HUES6 (cell line): ENCODE results near the gene EGLN2.
A peak's percentile ranks its signal among the peaks of the same experiment; 100 is the strongest.

Source experiments
- H3K27ac ChIP-seq: 2 replicates; pipeline ENCODE4 v1.7.0; 2013; ENCODE audit warnings: low read depth, mild to moderate bottlenecking, low read length, inconsistent platforms
- H3K27me3 ChIP-seq: 2 replicates; pipeline ENCODE4 v1.6.1; 2013; ENCODE audit warnings: low read length; ENCODE audit not compliant: control insufficient read depth, insufficient read depth
- H3K36me3 ChIP-seq: 2 replicates; pipeline ENCODE4 v1.6.1; 2013; ENCODE audit warnings: low read length; ENCODE audit not compliant: control insufficient read depth, insufficient read depth
- H3K4me1 ChIP-seq: 2 replicates; pipeline ENCODE4 v1.6.1; 2013; ENCODE audit warnings: low read length; ENCODE audit not compliant: control insufficient read depth, insufficient read depth
- H3K4me3 ChIP-seq: 2 replicates; pipeline ENCODE4 v1.5.1; 2013; ENCODE audit warnings: low read depth, low read length
- H3K9ac ChIP-seq: one replicate; pipeline ENCODE4 v1.6.1; 2013; ENCODE audit warnings: mild to moderate bottlenecking, low read length
- H3K9me3 ChIP-seq: 2 replicates; pipeline ENCODE4 v1.6.1; 2013; ENCODE audit warnings: low read depth, low read length; ENCODE audit not compliant: control insufficient read depth, insufficient read depth

Gene EGLN2

DNA sequence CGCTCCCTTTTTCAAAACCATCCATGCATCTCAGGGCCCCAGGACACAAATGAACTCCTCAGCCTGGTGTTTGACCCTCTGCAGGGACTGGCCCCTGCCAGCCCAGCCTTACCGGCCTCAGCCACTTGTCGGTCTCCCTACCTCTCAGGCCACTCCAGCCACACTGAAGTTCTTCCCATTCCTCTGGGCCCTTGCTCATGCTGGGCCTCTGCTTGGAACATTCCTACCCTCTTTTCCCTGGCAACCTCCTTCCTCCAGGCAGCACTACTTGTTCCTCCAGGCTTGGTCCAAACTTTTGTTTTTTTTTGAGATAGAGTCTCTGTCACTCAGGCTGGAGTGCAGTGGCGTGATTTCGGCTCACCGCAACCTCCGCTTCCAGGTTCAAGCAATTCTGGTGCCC, 7.6 kb upstream of the EGLN2 start:
- Histone ChIP-seq H3K4me1 (no peaks in the 10 kb centered on the region), H3K27me3 (no peaks in the 10 kb centered on the region), H3K9me3 (no peaks in the 10 kb centered on the region), H3K9ac (no peak overlapping the region), H3K27ac (no peak overlapping the region), H3K36me3 (peaks cover 3% of the 10 kb centered on the region; the same call in 1 of the 2 replicates), H3K4me3 (no peak overlapping the region)

DNA sequence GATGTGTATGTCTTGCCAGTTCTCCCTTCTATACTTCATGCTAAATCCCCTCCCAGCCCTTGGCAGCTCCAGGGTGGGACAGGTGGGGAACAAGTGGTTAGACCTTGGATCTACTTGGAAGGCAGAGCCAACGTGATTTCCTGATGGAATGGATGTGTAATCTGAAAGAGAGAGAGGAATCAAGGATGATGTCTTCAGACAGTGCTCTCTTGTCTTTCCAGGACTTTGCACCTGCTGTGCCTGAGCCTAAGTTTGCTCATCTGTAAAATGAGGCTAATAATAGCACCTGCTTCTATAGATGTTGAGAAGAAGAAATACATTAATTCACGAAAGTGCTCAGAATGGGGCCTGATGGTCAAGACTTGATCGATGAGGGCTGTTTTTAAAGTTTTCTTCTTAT, 7.0 kb upstream of the EGLN2 start:
- no peak overlapping the region for H3K27ac ChIP-seq
- H3K9me3 ChIP-seq: no peaks in the 10 kb centered on the region
- H3K27me3 ChIP-seq: no peaks in the 10 kb centered on the region

DNA sequence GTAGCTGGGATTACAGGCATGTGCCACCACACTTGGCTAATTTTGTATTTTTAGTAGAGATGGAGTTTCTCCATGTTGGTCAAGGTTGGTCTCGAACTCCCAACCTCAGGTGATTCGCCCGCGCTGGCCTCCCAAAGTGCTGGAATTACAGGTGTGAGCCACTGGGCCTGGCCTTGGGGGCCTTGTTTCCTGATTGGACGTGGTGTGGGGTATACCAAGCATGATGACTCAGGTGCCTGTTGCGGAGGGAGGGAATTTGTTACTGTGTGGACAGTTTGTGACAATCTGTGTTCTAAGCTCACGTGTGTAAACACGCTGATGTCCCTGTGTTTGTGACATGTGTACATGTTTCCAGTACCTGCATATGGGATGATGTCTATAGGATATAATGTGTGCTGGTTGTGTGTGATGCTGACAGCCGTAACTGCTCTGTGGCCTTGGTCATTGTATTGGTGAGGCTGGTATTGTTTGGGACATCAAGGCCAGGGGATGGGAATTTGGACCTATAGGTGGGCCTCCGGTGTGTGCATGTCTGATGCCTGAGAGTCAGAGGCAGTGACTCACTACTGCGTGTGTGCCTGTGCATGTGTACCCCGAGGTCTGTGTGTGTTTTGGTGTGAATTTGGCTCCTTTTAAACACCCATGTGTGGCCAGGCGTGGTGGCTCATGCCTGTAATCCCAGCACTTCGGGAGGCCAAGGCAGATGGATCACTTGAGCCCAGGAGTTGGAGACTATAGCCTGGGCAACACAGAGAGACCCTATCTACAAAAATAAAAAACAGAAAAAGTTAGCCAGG, 1.6 kb upstream of the EGLN2 start:
- peaks cover 25% of the 10 kb centered on the region for H3K4me1 ChIP-seq
- H3K9me3 ChIP-seq: no peaks in the 10 kb centered on the region
- no peak overlapping the region for H3K27ac ChIP-seq
- peaks cover 19% of the 10 kb centered on the region for H3K36me3 ChIP-seq
- H3K9ac ChIP-seq: no peak overlapping the region
- H3K4me3 ChIP-seq: no peak overlapping the region
- H3K27me3 ChIP-seq: no peaks in the 10 kb centered on the region

More for the DNA sequence above, 7.0 kb upstream of the EGLN2 start:
- H3K9ac ChIP-seq: no peak overlapping the region
- H3K4me3 ChIP-seq: no peak overlapping the region
- H3K36me3 ChIP-seq: peaks cover 3% of the 10 kb centered on the region; the same call in 1 of the 2 replicates
- H3K4me1 ChIP-seq: no peaks in the 10 kb centered on the region

DNA sequence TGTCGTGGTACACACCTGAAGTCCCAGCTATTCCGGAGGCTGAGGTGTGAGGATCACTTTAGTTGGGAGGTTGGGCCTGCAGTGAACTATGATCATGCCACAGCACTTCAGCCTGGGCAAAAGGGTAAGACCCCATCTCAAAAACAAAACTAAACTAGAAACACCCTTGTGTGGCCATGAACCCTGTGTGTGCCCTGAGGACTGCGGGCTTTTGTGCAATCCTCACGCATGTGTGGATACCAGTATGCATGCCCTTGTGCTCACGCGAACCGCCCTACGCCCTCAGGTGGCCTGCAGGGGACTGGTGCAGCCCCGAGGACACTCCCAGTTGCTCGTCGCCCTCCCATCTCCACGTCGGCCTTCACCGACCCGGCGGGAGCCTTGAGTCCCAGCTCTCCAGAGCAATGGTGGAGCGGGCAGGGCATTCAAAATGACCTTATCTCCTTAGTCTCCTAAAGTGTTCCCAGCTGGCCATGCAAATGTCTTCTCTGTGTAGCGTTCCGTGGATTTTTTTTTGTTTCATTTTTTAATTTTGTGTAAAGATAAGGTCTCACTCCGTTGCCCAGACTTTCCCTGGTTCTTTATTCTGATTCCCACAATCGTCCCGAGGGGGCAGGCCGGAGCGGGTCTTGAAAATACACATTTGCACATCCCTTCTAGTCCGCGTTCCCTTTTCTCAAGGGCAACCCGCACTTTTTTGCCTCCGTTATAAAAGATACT, 868 bp upstream of the EGLN2 start:
- peaks cover 25% of the 10 kb centered on the region for H3K36me3 ChIP-seq
- H3K27me3 ChIP-seq: no peaks in the 10 kb centered on the region
- H3K4me1 ChIP-seq: peaks cover 32% of the 10 kb centered on the region
- peak overlapping the region; percentile 54 for H3K27ac ChIP-seq
- no peaks in the 10 kb centered on the region for H3K9me3 ChIP-seq
- H3K9ac ChIP-seq: peak overlapping the region; percentile 77
- peak overlapping the region; percentile 73 for H3K4me3 ChIP-seq

DNA sequence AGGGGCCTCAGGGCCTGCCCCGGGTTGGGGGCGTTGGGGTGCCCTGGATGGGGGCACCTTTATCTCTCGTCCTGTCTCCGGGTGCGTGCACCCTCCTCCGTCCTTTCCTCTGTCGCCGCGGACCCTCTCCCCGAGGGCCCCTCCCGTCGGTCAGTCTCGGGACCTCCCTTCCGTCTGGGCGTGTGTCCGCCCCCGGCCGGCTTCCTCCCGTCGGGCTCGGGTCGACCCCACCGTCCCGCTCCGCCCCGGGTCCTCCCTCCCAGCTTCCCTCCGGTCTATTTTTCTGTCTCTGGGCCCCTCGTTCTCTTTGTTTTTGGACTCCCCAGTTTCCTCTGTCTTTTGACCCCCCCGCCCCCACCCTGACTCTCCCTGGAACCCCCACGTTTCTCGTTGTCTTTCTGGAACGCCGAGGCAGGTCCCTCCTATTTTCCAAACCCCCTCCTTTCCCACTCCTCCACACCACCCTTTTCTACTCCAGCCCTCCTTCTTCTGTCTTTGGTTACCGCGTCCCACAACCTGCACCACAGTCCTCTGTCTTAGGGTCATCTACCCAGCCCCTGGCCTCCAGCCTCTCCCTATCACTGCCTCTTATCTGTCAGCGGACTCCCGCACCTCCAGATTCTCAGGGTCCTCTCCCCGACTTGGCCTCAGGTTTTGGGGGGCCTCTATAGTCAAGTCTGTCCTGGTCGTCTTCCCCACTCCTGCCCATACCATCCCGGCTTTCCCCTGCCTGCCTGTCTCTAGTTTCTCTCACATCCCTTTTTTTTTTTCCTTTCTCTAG, 757 bp downstream of the EGLN2 start:
- H3K4me1 ChIP-seq: peaks cover 48% of the 10 kb centered on the region
- H3K27me3 ChIP-seq: no peaks in the 10 kb centered on the region
- H3K36me3 ChIP-seq: peaks cover 40% of the 10 kb centered on the region
- no peaks in the 10 kb centered on the region for H3K9me3 ChIP-seq
- H3K27ac ChIP-seq: peak overlapping the region; percentile 94
- H3K4me3 ChIP-seq: peak overlapping the region; percentile 91
- H3K9ac ChIP-seq: peak overlapping the region; percentile 94

DNA sequence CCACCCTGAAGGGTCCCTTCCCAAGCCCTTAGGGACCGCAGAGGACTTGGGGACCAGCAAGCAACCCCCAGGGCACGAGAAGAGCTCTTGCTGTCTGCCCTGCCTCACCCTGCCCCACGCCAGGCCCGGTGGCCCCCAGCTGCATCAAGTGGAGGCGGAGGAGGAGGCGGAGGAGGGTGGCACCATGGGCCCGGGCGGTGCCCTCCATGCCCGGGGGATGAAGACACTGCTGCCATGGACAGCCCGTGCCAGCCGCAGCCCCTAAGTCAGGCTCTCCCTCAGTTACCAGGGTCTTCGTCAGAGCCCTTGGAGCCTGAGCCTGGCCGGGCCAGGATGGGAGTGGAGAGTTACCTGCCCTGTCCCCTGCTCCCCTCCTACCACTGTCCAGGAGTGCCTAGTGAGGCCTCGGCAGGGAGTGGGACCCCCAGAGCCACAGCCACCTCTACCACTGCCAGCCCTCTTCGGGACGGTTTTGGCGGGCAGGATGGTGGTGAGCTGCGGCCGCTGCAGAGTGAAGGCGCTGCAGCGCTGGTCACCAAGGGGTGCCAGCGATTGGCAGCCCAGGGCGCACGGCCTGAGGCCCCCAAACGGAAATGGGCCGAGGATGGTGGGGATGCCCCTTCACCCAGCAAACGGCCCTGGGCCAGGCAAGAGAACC, 1.5 kb downstream of the EGLN2 start:
- peak overlapping the region; percentile 94 for H3K9ac ChIP-seq
- no peaks in the 10 kb centered on the region for H3K9me3 ChIP-seq
- peaks cover 47% of the 10 kb centered on the region for H3K36me3 ChIP-seq
- peak overlapping the region; percentile 91 for H3K4me3 ChIP-seq
- peaks cover 54% of the 10 kb centered on the region for H3K4me1 ChIP-seq
- no peak overlapping the region for H3K27ac ChIP-seq
- no peaks in the 10 kb centered on the region for H3K27me3 ChIP-seq

DNA sequence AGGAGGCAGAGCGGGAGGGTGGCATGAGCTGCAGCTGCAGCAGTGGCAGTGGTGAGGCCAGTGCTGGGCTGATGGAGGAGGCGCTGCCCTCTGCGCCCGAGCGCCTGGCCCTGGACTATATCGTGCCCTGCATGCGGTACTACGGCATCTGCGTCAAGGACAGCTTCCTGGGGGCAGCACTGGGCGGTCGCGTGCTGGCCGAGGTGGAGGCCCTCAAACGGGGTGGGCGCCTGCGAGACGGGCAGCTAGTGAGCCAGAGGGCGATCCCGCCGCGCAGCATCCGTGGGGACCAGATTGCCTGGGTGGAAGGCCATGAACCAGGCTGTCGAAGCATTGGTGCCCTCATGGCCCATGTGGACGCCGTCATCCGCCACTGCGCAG, 2.0 kb downstream of the EGLN2 start:
- Histone ChIP-seq H3K27ac (no peak overlapping the region), H3K9ac (no peak overlapping the region), H3K27me3 (no peaks in the 10 kb centered on the region), H3K9me3 (no peaks in the 10 kb centered on the region), H3K36me3 (peaks cover 47% of the 10 kb centered on the region), H3K4me3 (peak overlapping the region; percentile 91), H3K4me1 (peaks cover 60% of the 10 kb centered on the region)

DNA sequence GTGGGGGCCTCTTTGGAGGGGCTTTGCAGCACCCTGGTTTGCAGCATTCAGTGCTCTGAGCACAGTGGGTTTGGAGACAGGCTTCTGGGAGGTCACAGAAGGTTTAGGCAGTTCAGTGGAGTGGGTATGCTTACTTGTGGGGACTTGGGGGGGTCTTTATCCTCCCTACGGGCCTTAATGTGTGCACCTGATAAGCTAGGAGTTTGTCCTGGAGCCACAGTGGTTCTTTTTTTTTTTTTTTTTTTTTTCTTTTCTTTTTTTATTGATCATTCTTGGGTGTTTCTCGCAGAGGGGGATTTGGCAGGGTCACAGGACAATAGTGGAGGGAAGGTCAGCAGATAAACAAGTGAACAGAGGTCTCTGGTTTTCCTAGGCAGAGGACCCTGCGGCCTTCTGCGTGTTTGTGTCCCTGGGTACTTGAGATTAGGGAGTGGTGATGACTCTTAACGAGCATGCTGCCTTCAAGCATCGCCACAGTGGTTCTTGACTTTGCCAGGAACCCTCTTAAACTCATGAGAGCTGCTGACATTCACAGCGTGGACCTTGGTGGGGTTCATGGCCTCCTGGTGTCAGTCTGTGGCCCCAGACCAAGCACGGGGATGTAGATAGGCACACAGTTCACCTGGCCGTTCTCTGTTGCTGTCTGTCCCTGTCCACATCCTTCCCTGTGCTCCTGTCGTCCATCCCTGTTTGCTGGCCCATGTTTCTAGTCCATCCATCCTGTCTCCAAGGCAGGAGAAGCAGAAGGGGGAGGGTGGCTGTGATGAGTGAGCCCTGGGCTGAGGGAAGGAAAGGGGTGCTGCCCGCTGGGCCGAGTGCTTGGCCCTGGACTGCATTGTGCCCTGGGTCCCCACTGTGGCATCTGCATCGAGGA, 2.7 kb downstream of the EGLN2 start:
- Histone ChIP-seq H3K4me3 (peak overlapping the region; percentile 91), H3K9me3 (no peaks in the 10 kb centered on the region), H3K36me3 (peaks cover 47% of the 10 kb centered on the region), H3K27me3 (no peaks in the 10 kb centered on the region), H3K4me1 (peaks cover 66% of the 10 kb centered on the region), H3K9ac (peak overlapping the region; percentile 4), H3K27ac (no peak overlapping the region)

DNA sequence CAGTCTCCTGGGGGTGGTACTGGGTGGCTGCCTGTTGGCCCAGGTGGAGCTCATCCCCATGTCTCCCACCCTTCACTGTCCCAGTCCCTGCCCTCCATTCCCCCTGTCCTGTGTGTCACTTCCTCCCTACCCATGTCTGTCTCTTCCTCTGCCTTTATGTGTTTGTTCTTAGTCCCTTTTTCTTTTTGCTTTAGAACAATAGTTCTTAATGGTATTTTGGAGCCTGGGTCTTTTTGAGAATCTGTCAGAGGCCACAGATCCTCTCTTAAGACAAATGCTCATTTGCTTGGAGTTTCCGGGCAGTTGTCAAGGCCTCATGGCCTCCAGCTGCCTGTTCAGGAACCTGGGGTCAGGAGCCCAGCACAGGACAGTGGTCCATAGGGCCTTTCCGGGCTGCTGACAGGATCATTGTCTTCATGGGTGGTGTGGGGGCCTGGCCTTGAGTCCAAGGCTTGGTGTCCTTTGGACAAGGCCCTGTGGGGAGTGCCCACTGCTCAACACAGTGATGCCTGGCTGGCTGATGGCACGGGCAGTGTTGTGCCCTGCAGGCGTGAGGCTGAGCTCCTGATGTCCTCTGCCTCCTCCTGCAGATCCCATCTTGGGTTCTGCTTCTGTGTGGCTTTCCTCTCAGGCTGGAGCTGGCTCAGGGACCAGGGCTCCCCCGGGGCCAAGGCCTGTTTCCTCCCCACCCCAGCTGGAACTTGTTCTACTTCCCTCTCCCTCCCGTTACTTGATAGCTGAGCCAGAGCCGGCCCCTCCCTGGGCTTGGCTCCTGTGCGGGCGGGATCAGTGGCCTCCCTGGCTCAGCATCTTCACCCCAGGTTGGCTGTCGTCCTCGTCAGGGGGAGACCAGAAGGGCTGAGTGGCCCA, 3.5 kb downstream of the EGLN2 start:
- H3K4me1 ChIP-seq: peaks cover 73% of the 10 kb centered on the region
- no peak overlapping the region for H3K27ac ChIP-seq
- peaks cover 52% of the 10 kb centered on the region for H3K36me3 ChIP-seq
- H3K27me3 ChIP-seq: no peaks in the 10 kb centered on the region
- H3K9ac ChIP-seq: no peak overlapping the region
- no peaks in the 10 kb centered on the region for H3K9me3 ChIP-seq
- H3K4me3 ChIP-seq: peak overlapping the region; percentile 11; the same call in 1 of the 2 replicates
